ENCODE results near the gene MXD1.

MXD1 gene

DNA sequence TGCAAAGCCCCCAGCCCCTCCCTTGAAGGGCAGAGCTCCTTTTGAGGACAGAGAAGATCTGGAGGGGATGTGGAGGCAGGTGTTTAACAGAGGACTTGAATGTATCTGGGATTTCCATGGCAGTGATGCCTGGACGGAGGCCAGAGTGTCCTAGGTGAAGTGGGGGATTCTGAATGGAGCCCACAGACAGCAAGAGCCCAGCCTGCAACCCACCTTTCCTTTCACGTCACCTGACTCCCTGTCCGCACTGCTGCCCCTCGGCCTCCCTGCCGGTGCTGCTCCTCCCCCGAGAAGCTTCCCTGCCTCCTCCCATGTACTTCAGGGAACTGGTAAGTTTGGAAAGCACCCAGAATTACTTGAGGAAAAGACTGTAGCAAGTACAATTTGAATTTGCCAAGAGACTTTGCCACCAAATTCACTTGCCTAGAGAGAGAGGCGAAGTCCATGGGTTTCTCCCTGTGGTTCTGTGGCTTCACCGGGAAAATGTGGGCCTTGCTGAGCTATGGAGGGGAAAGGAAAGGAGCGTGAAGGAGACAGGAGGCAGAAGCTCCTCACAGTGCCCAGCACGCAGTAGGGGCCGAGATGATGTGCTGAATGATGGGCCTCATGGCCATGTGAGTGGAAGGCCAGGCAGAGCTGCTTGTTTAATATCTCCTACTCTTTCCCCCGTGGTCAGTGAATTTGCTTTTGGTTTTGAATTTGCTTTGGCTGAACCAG, 60.4 kb downstream of the MXD1 start:
- DNase-seq (ENCODE audit: insufficient read length, low spot score) (no peak), FAIRE-seq (no peak)

DNA sequence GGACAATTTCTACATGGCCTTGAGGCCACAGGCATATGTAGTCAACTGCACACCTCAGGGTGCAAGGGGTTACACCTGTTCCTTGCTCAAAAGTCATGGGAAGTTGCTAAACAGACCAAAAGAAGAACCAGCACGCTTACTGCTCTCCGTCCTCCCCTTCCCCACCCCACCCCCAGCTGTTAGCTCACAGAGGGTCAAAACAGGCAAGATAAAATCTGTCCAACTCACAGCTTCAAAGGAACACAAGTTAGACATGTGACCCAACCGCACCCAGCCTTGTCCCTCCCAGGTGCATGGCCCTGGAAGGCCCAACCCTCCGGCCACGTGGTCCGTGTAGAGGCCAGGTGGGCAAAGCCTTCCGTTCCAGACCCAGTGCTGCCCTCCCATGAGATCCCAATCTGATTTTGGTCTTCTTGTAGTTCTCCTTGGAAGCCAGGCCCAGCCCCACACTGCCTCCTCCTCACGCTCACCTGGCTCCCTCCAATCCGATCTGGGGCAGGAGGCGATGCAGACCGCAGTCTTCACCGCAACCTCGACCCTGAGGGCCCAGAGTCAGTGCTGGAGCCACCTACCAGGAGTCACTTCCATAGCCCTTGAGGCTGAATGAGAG, 61.0 kb downstream of the MXD1 start:
- FAIRE-seq (no peak), DNase-seq (ENCODE audit: insufficient read length, low spot score) (no peak)

DNA sequence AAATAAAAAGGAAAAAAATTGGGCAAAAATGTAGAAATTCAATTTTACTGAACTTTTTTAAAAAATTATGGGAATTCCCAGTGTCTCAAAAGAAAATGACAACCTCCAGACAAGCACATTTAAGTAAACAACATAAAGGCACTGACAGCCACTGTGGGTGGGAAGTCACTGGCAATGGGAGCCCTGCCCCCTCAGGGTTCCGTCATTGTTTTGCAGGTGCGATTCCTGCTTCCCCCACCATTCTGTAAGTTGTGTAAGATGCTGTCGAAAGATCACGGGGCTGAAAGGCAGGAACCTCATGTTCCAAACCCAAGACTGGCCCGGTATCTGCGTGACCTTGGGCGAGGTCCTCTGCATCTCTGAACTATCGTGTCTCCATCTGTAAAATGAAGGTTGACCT, 62.3 kb downstream of the MXD1 start:
- DNase-seq (ENCODE audit: insufficient read length, low spot score) (no peak), FAIRE-seq (no peak)

DNA sequence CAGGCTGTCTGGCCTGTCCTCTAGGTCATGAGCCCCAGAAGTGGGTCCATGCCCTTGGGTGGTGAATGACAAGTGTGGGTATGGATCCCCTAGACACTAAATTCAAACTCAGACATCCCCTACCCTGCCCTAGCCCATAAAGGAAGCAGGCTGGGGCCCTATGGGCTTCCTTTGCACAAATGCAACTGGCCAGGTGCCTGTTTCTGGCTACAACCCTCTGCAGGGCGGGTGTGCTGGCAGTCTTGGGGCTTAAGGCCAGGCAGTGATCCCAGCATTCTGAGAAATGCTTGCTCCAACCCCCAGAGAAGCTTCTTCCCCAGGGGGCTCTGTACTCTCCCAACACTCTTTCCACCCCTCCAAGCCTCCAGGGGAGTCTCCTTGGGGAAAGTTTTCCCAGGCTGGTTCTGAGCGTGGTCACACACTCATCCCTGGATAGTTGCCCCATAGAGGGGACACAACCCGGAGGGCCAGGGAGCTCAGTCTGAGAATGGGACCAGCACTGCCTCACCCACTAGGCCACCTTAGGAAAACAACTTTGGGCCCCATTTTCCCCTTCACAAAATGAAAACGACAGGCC, 63.1 kb downstream of the MXD1 start:
- FAIRE-seq = no peak

DNA sequence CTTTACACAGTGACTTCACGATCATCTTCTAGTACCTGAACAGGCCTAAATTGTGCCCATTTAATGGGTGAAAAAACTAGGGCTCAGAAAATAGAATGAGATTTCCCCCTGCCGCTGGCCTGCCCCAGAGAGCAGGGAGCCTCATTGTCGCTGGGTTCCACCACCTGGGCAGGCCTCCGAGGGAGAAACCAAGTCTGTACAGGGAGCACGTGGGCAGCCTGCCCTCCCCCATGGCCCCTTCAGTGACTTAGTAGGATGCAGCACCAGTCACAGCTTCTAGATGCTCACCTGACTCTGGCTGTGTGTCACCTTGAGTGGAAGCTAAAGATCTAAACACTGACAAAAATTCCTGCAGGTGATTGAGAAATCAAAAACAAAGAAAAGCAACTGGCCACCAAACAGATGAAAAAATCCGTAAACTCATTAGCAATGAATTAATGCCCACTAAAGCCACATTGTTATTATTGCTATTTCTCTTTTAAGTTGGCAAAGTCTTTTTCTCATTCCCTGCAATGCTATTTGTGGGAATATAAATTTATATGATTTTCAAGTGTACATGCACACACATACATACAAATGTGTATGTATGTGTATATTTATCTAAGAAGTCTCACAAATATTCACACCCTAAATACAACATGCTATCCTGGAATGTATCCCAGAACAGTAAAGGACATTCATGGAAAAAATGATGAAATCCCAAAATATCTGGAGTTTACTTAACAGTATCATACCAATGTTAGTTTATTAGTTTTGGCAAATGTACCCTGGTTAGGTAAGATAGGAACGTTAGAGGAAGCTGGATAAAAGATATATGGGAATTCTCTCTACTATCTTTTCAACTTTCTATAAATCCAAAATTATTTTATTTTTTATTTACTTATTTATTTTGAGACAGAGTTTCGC, 65.2 kb downstream of the MXD1 start:
- FAIRE-seq (no peak), DNase-seq (ENCODE audit: insufficient read length, low spot score) (no peak)

More for the DNA sequence above, 63.1 kb downstream of the MXD1 start:
- no peak for DNase-seq (ENCODE audit: insufficient read length, low spot score)

DNA sequence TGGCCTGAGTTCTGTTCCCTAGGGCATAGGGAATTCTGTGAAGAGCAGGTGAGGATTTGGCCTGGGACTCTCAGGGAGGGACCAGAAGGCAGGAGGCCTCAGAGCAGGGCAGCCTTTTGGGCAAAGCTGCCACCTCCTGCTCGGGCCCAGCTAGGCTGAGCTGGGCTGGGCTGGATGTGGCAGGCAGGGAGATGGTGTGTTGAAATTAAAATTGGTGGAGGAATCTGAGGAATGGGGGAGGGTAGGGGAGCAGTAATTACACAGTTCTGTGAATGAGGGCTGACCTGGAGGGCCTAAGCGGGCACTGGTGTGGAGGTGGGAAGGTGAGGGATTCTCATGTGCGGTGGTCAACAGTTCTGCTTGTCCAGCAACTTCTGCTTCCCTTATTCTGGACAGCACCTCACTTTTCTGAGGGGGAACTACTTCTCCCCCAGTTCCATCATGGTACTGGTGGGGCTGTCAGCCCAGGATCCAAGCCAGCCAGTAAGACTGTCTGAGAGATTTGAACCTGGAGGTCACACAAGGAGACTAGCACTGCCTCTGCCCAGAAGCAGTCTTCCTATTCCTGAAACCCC, 68.6 kb downstream of the MXD1 start:
- no peak for FAIRE-seq
- no peak for DNase-seq (ENCODE audit: insufficient read length, low spot score)

DNA sequence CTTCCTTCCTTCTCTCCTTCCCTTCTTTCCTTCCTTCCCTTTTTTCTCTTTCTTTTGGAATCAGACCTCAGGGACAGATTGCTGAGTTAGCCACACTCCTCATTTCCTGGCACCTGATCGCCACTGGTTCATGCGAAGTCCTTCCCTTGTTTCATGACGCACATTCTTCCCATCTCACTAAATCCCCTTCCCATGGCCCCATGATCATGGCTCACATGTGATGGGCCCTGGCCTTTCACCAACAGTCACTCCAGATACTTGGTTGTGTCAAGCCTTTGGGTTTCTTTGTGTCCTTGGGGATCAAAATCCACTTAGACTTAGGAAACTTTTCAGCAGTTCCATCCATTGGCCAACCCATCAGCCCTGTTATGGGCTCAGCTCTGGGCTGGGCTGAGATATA, 70.3 kb downstream of the MXD1 start:
- FAIRE-seq (no peak), DNase-seq (ENCODE audit: insufficient read length, low spot score) (no peak)

DNA sequence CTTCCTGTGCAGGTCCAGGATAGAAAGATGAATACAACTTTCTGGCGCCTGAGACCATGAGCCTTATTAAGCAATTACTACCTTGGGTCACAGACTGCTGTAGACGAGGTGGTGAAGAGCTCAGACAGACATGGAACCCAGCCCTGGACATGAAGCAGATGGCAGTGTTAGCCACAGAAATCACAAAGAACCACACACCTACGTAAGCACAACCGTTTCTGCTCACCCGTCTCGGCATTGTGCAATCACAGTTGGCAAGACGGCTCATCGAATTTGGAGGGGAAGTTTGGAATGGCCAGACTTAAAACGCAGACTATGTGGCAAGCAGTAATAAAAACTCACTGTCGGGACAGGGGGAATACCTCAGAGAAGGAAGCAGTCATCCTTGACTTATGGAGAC, 70.8 kb downstream of the MXD1 start:
- no peak for DNase-seq (ENCODE audit: insufficient read length, low spot score)
- no peak for FAIRE-seq

DNA sequence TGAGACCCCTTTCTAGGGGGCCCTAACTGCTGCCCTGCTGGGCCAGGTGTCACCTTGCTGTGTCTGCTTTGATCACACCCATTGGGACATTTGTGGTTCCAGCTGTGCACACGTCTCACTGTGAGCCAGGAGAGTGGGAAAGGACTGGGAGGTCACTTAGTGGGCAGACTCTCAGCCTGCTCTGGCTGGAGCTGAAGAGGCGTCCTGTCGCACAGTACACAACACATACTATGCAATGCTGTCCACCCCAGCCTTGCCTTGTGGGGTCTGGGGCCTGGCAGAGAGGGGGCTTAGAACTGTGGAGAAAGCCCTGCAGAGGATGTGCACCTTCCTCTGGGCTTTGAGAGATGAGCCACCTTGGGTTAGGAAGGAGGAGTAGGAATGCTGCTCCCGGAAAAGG, 71.8 kb downstream of the MXD1 start:
- FAIRE-seq (no peak), DNase-seq (ENCODE audit: insufficient read length, low spot score) (no peak)

DNA sequence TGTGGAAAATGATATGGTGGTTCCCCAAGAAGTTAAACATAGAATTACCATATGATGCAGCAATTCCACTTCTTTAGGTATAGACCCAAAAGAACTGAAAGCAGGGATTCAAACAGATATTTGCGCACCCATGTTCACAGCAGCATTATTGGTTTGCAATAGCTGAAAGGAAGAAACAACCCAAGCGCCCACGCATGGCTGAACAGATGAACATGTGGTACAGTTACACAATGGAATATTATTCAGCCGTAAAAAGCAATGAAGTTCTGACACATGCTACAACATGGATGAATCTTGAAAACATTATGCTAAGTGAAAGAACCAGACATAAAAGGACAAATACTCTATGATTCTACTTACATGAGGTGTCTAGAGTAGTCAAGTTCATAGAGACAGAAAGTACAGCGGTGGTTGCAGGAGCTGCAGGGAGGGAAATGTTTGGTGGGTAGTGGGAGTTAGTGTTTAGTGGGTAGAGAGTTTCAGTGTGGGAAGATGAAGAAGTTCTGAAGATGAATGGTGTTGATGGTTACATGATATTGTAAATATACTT, 73.3 kb downstream of the MXD1 start:
- FAIRE-seq = no peak
- DNase-seq (ENCODE audit: insufficient read length, low spot score) = no peak

DNA sequence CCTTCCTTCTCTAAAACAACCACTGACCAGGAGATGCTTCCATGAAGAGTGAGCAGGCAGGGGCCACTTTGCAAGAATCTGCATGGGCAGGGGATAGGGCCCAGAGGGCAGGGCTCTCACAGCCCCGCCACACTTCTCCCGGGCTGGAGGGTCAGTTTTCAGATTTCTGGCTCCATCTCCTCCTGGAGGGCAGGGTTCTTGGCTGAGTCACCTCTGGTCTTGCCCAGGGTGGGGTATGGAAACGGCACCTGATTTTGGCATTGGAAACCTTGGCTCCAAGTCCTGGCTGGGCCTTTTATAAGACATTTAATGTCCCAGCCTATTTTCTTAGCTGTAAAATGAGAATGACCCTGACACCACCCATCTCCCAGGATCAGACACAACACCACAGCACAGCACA, 74.1 kb downstream of the MXD1 start:
- FAIRE-seq = no peak

DNA sequence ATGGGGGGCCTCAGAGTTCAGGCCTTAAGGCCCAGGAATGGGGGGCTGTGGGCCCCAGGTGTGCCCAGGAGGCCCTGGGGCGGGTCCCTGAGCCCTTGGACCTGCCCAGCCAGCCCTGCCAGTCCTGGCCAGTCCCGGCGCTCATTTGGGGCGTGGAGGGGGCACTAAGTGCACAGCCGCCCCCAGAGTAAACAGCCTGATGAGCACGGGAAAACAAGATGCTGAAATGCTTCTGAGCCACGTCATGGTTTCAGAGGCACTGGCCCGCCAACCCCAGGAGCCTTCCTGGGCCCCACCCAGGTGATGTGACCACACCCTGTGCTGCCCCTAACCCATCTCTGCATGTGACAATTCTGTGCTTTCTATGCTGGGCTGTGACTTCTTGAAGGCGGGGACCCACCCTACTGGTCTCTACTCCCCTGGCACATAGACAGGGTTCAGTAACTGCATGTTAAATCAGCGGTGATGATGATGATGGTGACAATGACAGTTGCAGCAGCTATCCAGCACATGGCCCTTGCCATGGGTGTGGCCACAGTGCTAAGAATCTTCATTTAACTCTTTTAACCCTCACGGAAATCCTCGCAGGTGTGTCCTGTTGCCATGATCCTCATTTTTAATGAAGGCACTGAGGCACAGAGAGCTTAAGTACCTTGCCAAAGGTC, 74.7 kb downstream of the MXD1 start:
- FAIRE-seq (no peak), DNase-seq (ENCODE audit: insufficient read length, low spot score) (no peak)

More for the DNA sequence above, 74.1 kb downstream of the MXD1 start:
- DNase-seq (ENCODE audit: insufficient read length, low spot score) = no peak
